Prostate gland (tissue), 2 donors: ENCODE measurements around the gene CYTH1. TPM values are rescaled to one million over a fixed set of nuclear protein-coding genes. Genes with fewer than 3 reads are reported as not detected.

Source experiments
- DNase-seq: peaks from one replicate; pipeline ENCODE4 v3.0.0-alpha.2; 2019; ENCODE audit warnings: low spot score
- H3K27ac ChIP-seq, 2 donors: fragments of 200-600 bp; sonication (generic); 2 replicates each; pipeline ENCODE4 v1.5.1; 2017 to 2019
- H3K27me3 ChIP-seq: fragments of 200-600 bp; sonication (generic); replicated peaks from 2 replicates; pipeline ENCODE4 v1.5.1; 2019; ENCODE audit not compliant: insufficient read depth
- H3K36me3 ChIP-seq, 2 donors: fragments of 200-600 bp; sonication (generic); 1 replicate in 1 of 2; 2 replicates in 1 of 2; pipeline versions ENCODE4 v1.5.1 to v1.8.1; 2017 to 2019
- H3K4me1 ChIP-seq: fragments of 200-600 bp; sonication (generic); replicated peaks from 2 replicates; pipeline ENCODE4 v1.5.1; 2019
- H3K4me3 ChIP-seq, 2 donors: fragments of 200-600 bp; sonication (generic); 2 replicates each; pipeline ENCODE4 v1.5.1; 2017 to 2019
- H3K9me3 ChIP-seq: fragments of 200-600 bp; sonication (generic); 2 replicates; pipeline ENCODE4 v1.5.1; 2017
- POLR2A ChIP-seq: fragments of 450-650 bp; IDR thresholded peaks from one replicate; pipeline ENCODE4 v1.6.1; 2016; ENCODE audit warnings: antibody characterized with exemption, mild to moderate bottlenecking
- POLR2AphosphoS5 ChIP-seq: sonication (generic); formaldehyde crosslinking; IDR thresholded peaks from one replicate; pipeline ENCODE4 v1.6.1; 2017; ENCODE audit warnings: antibody characterized with exemption
- WGBS: methylation state at CpG from one replicate; pipeline ENCODE4 v1.1.5; 2018; 5-methylcytosine and 5-hydroxymethylcytosine counted together
- intact Hi-C: fragments of 100-400 bp; cut with DNase I; formaldehyde crosslinking; loops from one replicate; pipeline ENCODE4 v1.14.2; 2022
- total RNA-seq, 2 donors: library from RNA; depleted of rRNA; stranded (reverse); fragments of >200 nt; gene quantifications; one replicate each; pipeline ENCODE4 v1.1.0, GENCODE V29; 2016
- TF ChIP-seq, protein P1 (sequence below), 4 experiments: fragments of 200-600 bp in 2 of 4; fragments of 450-650 bp in 2 of 4; sonication (generic) in 2 of 4; IDR thresholded peaks; 1 replicate in 3 of 4; 2 replicates in 1 of 4; pipeline ENCODE4 v1.5.1; 2016 to 2019; ENCODE audit warnings: antibody characterized with exemption in 4 of 4, mild to moderate bottlenecking in 2 of 4, moderate library complexity in 2 of 4

Gene CYTH1
- total RNA-seq, 2 donors from 2014 or later = 65.2 to 73.9 TPM

DNA sequence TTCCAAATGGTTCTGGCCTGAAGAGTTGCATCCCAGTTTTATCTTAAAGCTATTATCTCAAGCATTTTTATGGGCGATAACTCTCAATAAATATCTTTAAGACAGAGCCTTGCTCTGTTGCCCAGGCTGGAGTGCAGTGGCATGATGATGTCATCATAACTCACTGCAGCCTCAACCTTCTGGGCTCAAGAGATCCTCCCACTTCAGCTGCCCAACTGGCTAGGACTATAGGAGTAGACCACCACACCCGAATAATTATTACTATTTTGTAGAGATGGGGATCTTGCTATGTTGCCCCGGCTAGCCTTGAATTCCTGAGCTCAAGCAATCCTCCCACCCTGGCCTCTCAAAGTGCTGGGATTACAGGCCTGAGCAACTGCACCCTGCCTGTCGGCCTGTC is 26.1 kb upstream of the CYTH1 start:
- Histone ChIP-seq H3K27ac (no peak overlapping the region), H3K27me3 (no peaks in the 10 kb centered on the region), H3K36me3 (peaks cover 20 to 22% of the 10 kb centered on the region in 2 donors), H3K9me3 (no peaks in the 10 kb centered on the region), H3K4me3 (no peak overlapping the region), H3K4me1 (no peaks in the 10 kb centered on the region)
- no peak for DNase-seq
- TF ChIP-seq POLR2AphosphoS5 = no peak
- TF ChIP-seq POLR2A = no peak
- TF ChIP-seq, protein P1, sequence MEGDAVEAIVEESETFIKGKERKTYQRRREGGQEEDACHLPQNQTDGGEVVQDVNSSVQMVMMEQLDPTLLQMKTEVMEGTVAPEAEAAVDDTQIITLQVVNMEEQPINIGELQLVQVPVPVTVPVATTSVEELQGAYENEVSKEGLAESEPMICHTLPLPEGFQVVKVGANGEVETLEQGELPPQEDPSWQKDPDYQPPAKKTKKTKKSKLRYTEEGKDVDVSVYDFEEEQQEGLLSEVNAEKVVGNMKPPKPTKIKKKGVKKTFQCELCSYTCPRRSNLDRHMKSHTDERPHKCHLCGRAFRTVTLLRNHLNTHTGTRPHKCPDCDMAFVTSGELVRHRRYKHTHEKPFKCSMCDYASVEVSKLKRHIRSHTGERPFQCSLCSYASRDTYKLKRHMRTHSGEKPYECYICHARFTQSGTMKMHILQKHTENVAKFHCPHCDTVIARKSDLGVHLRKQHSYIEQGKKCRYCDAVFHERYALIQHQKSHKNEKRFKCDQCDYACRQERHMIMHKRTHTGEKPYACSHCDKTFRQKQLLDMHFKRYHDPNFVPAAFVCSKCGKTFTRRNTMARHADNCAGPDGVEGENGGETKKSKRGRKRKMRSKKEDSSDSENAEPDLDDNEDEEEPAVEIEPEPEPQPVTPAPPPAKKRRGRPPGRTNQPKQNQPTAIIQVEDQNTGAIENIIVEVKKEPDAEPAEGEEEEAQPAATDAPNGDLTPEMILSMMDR (IDR thresholded peaks at IDR 0.05) = no peak
- intact Hi-C loops = no loop called here
- 88% methylated on average over 3 of the region's 4 CpGs for WGBS

DNA sequence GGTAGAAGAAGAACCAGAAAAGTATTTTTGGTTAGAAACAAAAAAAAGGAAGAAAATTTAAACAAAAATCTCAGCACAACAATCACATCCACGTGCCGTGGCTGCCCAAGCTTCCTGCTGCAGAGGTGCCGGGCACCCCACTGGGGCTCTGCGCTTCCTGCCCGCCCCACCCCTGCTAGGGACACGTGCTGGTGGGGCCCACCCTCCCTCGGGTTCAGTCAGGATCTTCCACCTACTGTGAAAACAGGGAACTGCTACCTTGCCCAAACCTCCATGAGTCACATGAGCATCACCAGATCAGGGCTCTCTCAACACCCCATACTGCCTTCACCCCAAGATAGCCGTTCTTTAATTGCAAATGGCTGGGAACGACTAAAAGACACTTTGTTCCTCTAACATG is 24.4 kb upstream of the CYTH1 start:
- no peak for DNase-seq
- H3K4me1 ChIP-seq = no peaks in the 10 kb centered on the region
- no peak overlapping the region for H3K4me3 ChIP-seq
- no peaks in the 10 kb centered on the region for H3K27me3 ChIP-seq
- intact Hi-C loops = no loop called here
- 72% methylated on average over 9 of the region's 9 CpGs for WGBS
- no peak for TF ChIP-seq POLR2A
- TF ChIP-seq, protein P1 (IDR thresholded peaks at IDR 0.05) = no peak
- TF ChIP-seq POLR2AphosphoS5 = no peak
- H3K27ac ChIP-seq = no peak overlapping the region
- H3K9me3 ChIP-seq = no peaks in the 10 kb centered on the region
- peaks cover 17 to 22% of the 10 kb centered on the region in 2 donors for H3K36me3 ChIP-seq

- Histone ChIP-seq H3K27ac (peak overlapping the region in 1 of 2 donors; percentile 51), H3K27me3 (no peaks in the 10 kb centered on the region), H3K9me3 (no peaks in the 10 kb centered on the region), H3K4me3 (no peak overlapping the region), H3K36me3 (peaks cover 17 to 22% of the 10 kb centered on the region in 2 donors), H3K4me1 (no peaks in the 10 kb centered on the region)
- intact Hi-C loops = no loop called here
- 94% methylated on average over 14 of the region's 14 CpGs for WGBS
- DNase-seq = no peak
- TF ChIP-seq POLR2A (no peak), POLR2AphosphoS5 (no peak)
- TF ChIP-seq, protein P1 (IDR thresholded peaks at IDR 0.05) = no peak
Observed at GRCh38 chr17:78805301-78805700, 23.2 kb upstream of the CYTH1 start.

DNA sequence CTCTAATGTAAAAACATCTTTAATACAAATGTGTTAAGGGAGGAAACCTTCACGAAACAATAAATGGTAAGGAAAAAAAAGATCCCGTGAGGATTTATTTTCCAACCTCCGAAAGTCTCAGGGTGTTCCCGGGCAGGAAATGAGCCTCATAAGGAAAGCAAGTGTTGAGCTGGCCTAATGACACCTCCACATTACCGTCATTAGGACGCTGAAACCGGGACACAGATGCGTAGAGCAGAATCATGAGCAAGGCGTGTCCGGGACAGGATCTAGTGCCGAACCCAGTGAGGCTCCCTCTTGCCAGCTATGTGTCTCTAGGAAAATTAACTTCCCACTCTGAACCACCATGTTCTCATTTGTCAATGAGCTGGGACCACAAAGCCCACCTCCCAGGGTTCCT is 22.7 kb upstream of the CYTH1 start:
- TF ChIP-seq POLR2A (no peak), POLR2AphosphoS5 (peak; percentile 45)
- TF ChIP-seq, protein P1 (IDR thresholded peaks at IDR 0.05) = no peak
- Histone ChIP-seq H3K4me3 (no peak overlapping the region), H3K27ac (peak overlapping the region in 1 of 2 donors; percentile 51), H3K9me3 (no peaks in the 10 kb centered on the region), H3K4me1 (no peaks in the 10 kb centered on the region), H3K27me3 (no peaks in the 10 kb centered on the region), H3K36me3 (peaks cover 17 to 22% of the 10 kb centered on the region in 2 donors)
- WGBS = 66% methylated on average over 11 of the region's 11 CpGs
- intact Hi-C loops = no loop called here
- no peak for DNase-seq

GRCh38 chr17:78803186-78803845 is 21.2 kb upstream of the CYTH1 start:
- Histone ChIP-seq H3K27ac (no peak overlapping the region), H3K4me1 (no peaks in the 10 kb centered on the region), H3K9me3 (no peaks in the 10 kb centered on the region), H3K4me3 (no peak overlapping the region), H3K36me3 (peaks cover 14 to 19% of the 10 kb centered on the region in 2 donors), H3K27me3 (no peaks in the 10 kb centered on the region)
- WGBS = 82% methylated on average over 21 of the region's 21 CpGs
- intact Hi-C loops = no loop called here
- no peak for DNase-seq
- no peak for TF ChIP-seq POLR2AphosphoS5
- TF ChIP-seq POLR2A = no peak
- TF ChIP-seq, protein P1 (IDR thresholded peaks at IDR 0.05) = no peak
